Gastroesophageal sphincter (tissue), 3 donors: ENCODE results near the gene LGALS4.

ENCODE experiments used
- EP300 ChIP-seq: sonication (generic); formaldehyde crosslinking; IDR thresholded peaks from one replicate; pipeline ENCODE4 v1.6.1; 2017; ENCODE audit warnings: antibody characterized with exemption, mild to moderate bottlenecking
- POLR2A ChIP-seq, 2 donors: fragments of 450-650 bp; IDR thresholded peaks; one replicate each; pipeline ENCODE4 v1.6.1; 2017; ENCODE audit warnings: antibody characterized with exemption in 2 of 2, mild to moderate bottlenecking in 2 of 2, moderate library complexity in 1 of 2
- TF ChIP-seq, protein P1 (sequence below), 4 experiments: fragments of 200-600 bp in 2 of 4; fragments of 450-650 bp in 2 of 4; sonication (generic) in 1 of 4; IDR thresholded peaks; one replicate each; pipeline ENCODE4 v1.5.1; 2017 to 2019; ENCODE audit warnings: antibody characterized with exemption in 4 of 4, mild to moderate bottlenecking in 2 of 4, moderate library complexity in 2 of 4

DNA sequence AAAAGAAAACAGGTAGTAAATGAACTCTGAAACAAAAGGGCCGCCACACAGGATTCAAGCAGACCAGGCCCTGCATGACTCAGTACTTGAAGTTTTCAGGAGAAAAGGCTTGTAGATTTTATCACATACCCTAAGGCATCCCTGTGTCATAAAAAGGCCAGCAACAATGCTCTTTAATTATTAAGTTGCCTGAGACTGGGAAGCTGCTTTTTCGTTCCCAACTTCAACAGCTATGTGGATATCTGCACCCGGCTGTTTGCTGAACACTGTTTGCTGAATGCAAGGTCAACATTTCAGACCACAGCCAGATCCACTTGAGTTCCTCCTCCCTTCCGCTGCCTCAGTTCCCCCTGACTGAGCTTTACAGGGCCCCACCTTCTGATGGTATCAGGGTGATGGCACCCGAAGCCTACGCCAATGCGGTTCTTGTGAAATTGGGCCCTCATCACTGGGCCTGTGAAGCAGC is 24.9 kb upstream of the LGALS4 start:
- no peak for TF ChIP-seq POLR2A (IDR thresholded peaks at IDR 0.05)
- TF ChIP-seq, protein P1, sequence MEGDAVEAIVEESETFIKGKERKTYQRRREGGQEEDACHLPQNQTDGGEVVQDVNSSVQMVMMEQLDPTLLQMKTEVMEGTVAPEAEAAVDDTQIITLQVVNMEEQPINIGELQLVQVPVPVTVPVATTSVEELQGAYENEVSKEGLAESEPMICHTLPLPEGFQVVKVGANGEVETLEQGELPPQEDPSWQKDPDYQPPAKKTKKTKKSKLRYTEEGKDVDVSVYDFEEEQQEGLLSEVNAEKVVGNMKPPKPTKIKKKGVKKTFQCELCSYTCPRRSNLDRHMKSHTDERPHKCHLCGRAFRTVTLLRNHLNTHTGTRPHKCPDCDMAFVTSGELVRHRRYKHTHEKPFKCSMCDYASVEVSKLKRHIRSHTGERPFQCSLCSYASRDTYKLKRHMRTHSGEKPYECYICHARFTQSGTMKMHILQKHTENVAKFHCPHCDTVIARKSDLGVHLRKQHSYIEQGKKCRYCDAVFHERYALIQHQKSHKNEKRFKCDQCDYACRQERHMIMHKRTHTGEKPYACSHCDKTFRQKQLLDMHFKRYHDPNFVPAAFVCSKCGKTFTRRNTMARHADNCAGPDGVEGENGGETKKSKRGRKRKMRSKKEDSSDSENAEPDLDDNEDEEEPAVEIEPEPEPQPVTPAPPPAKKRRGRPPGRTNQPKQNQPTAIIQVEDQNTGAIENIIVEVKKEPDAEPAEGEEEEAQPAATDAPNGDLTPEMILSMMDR (IDR thresholded peaks at IDR 0.05): no peak
- TF ChIP-seq EP300: no peak
